Left ventricle myocardium superior (tissue), 1 donor: ENCODE results near the gene CTNNA1. TPM values are rescaled to one million over a fixed set of nuclear protein-coding genes. Genes with fewer than 3 reads are reported as not detected.
"Not testable (repeated sequence)": the region's sequence is repeated elsewhere in the genome, so short reads cannot be mapped to it uniquely, and the experiment has no call there.

Experiments
- ATAC-seq: fragments of 200-7000 bp; cut with Tn5 transposase; one replicate; pipeline ENCODE4 v1.9.1; 2020; ENCODE audit warnings: mild to moderate bottlenecking, moderate library complexity
- DNase-seq: peaks from one replicate; pipeline ENCODE4 v3.0.0-alpha.2; 2020
- intact Hi-C: fragments of 100-400 bp; cut with micrococcal nuclease; formaldehyde crosslinking; loops from one replicate; pipeline ENCODE4 v1.11.0; 2022
- total RNA-seq: library from RNA; stranded (reverse); fragmentation: NEBNext Ultra II Directional; extraction: Animal tissue kit (Norgen Biotek cat#: 25700); gene quantifications from one replicate; pipeline ENCODE4 v1.2.1, GENCODE V29; 2021
- donor health status: DM: no; HTN: yes; CAD: no; lungs with severe emphysema.

The CTNNA1 gene
- total RNA-seq, 1 donor from 2014 or later: 296 TPM

GRCh38 chr5:138833726-138834480 is 80.7 kb downstream of the CTNNA1 start:
- DNase-seq (no peak), ATAC-seq (no peak)
- intact Hi-C loops: no loop called here

DNA sequence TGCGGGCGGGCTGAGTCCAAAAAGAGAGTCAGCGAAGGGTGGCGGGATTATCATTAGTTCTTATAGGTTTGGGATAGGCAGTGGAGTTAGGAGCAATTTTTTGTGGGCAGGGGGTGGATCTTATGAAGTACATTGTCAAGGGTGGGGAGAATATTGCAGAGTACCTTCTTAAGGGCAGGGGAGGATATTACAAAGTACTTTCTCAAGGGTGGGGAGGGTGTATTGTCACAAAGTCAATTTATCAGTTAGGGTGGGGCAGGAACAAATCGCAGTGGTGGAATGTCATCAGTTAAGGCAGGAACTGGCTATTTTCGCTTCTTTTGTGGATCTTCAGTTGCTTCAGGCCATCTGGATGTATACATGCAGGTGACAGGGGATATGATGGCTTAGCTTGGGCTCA is 81.6 kb downstream of the CTNNA1 start:
- DNase-seq, intact Hi-C loops, ATAC-seq: not testable (repeated sequence)

GRCh38 chr5:138837160-138837559 is 83.9 kb downstream of the CTNNA1 start:
- intact Hi-C loops: no loop called here
- DNase-seq (no peak), ATAC-seq (no peak)

- DNase-seq: no peak
- peak; percentile 37 for ATAC-seq
- intact Hi-C loops: no loop called here
These were observed 86.9 kb downstream of the CTNNA1 start for GRCh38 chr5:138840103-138840502.

DNA sequence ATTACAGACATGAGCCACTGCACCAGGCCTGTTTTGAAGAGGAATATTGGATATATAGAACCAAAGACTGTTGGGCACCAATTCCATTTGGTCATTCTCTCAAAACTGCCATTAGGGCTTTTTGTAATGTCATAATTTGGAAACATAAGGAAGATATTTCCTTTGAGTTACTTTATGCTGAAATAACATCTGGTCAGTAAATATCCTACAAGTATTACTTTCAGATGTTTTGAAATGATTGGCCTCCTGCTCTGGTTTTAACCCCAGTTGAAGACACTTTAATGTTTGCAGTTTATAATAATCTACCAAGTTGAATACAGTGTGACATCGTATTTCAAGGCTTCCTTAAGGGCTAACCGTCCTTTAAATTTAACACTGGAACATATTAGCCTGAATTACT is 88.3 kb downstream of the CTNNA1 start:
- ATAC-seq (no peak), DNase-seq (no peak)
- intact Hi-C loops: no loop called here

GRCh38 chr5:138843316-138844124 is 90.3 kb downstream of the CTNNA1 start:
- no peak for ATAC-seq
- intact Hi-C loops: no loop called here
- no peak for DNase-seq

DNA sequence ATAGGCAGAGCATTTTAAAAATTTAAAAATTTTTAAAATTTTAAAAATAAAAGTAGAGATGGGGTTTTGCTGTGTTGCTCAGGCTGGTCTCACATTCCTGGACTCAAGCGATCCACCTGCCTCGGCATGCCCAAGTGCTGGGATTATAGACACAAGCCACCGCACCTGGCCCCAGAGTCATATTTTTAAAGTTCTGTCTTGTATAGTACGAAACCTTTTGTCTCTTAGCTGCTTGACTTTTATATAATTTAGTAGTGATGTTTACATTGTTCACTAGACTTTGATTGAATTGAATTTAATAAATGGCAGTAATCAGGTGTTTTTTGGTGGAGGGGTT is 90.9 kb downstream of the CTNNA1 start:
- ATAC-seq (no peak), DNase-seq (no peak)
- intact Hi-C loops: no loop called here

DNA sequence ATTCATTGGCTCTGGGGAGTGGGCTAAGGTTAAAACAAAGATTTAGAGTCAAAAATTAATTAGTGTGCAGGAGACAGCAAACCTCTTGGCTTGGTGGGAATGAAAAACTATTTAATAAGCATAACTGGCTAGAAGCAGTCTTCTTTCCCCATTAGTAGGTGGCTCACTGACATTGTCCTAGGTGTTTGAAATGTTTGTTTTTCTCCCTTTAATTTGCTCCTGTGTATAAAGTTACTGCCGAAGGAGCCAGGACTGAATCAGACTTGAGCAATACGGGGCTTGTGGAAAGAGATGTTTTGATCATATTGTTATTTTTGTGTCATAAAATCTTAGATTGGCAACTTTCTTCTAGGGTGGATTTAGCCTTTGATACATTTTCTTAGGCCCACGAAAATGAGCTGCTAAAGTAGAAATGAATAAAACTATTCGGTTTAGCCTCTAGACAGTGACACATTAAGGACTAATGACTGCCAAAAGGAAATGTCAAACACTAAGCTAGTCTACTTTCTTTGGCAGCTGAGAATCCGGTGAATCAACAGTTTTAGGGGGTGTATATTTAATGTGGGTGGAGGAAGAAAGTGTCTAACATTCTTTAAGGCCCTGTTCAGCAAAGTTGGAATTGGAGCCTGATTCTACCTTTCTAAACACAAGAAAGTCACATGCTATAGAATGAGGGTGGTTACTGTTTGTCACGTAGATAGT is 91.7 kb downstream of the CTNNA1 start:
- no peak for DNase-seq
- peak; percentile 48 for ATAC-seq
- intact Hi-C loops: no loop called here

DNA sequence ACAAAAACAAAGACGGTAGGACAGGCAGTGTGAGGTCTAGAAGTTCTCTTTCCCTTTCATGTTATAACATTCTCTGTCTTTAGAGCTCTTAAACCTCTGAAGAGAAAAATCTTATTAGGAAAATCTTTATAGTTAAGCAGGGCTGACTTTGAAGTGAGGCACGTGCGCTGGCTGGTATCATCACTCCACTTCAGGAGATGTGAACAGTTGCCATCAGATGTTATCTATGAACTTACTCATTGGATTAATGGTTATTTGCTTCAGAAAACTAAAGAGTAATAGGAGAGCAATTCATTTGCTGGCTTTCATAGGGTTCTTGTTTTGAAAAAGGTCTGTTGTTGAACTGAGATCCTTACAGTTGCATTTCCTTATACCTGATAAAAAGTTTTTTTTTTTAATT is 96.2 kb downstream of the CTNNA1 start:
- intact Hi-C loops: no loop called here
- DNase-seq (no peak), ATAC-seq (peak; percentile 11)

DNA sequence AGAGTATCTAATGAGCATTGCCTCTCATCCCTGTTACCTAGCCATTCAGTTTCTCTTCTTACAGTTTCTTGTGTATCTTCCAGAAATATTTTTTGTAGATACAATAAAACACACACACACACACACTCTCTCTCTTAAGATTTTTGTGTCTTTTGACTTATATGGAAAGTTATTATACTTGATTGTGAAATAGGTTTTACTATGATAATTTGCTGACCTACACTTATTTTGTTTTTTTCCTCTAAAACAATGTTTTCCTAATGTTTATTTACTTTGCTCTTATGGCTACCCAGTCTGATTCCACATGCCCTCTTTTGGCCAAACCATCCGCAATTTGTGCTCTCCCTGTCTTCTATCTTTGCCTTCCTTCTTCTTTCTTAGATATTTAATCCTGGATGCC is 96.7 kb downstream of the CTNNA1 start:
- no peak for ATAC-seq
- intact Hi-C loops: no loop called here
- no peak for DNase-seq

GRCh38 chr5:138850865-138851435 is 97.7 kb downstream of the CTNNA1 start:
- ATAC-seq: no peak
- intact Hi-C loops: no loop called here
- DNase-seq: no peak

- no peak for ATAC-seq
- DNase-seq: no peak
- intact Hi-C loops: no loop called here
These were observed 99.9 kb downstream of the CTNNA1 start for GRCh38 chr5:138853132-138853531.

- no peak for ATAC-seq
These were observed 113.8 kb downstream of the CTNNA1 start for GRCh38 chr5:138867011-138867410.

DNA sequence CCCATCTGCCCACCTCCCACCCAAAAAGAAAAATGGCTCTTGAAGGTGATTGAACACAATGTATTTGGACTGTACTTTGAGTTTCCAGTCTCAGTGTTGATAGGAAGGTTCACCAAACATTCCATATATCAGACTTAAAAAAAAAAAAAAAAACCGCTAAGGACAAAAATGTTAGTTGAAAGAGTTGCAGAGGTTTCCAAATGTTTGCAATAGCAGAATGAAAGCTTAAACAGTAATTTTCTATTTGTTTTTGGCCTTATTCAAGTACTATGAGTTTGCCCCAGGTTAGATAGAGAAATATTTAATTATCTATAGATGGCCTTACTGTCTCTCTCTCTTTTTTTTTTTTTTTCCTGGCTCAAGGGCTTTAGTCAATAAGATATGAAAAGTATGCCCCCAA is 115.8 kb downstream of the CTNNA1 start:
- ATAC-seq: no peak
- intact Hi-C loops: no loop called here
- no peak for DNase-seq

More at GRCh38 chr5:138867011-138867410, 113.8 kb downstream of the CTNNA1 start:
- DNase-seq: no peak
- intact Hi-C loops: no loop called here

GRCh38 chr5:138869763-138870500 is 116.7 kb downstream of the CTNNA1 start:
- ATAC-seq (no peak), DNase-seq (no peak)
- intact Hi-C loops: no loop called here

GRCh38 chr5:138870611-138871010 is 117.4 kb downstream of the CTNNA1 start:
- intact Hi-C loops: no loop called here
- DNase-seq (no peak), ATAC-seq (peak; percentile 11)

- intact Hi-C loops: no loop called here
- no peak for ATAC-seq
- DNase-seq: no peak
These were observed 119.7 kb downstream of the CTNNA1 start for GRCh38 chr5:138872841-138873465.

- intact Hi-C loops: no loop called here
- DNase-seq (no peak), ATAC-seq (peak; percentile 37)
These were observed 120.4 kb downstream of the CTNNA1 start for GRCh38 chr5:138873466-138874221.
